Measurements from ENCODE around the gene EXOC4. TPM values are rescaled to one million over a fixed set of nuclear protein-coding genes. Genes with fewer than 3 reads are reported as not detected.

Gene EXOC4
- total and polyA plus RNA-seq, 2 donors from 2014 or later: 22.8 to 78.7 TPM

DNA sequence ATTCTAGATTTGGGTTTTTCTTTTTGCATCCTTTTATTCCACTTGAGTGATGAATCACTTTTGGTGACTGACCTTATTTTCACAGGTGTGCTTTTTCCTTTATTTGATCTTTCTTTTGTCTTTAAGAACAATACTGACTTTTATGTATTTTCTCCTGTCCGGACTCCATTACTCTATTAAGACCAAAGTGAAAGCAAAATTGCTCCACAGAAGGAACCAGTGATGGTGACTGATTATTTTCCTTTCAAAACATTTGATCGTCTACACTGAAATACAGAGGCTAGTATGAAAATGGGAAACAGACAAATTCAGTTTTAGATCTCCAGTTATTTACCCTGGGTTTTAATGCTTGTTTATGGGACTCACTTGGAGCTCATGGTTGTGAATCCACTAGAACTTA is 15.5 kb downstream of the EXOC4 start:
- no peak for FAIRE-seq
- intact Hi-C loops (cut with DNase I): no loop called here
- TF ChIP-seq, protein P1, sequence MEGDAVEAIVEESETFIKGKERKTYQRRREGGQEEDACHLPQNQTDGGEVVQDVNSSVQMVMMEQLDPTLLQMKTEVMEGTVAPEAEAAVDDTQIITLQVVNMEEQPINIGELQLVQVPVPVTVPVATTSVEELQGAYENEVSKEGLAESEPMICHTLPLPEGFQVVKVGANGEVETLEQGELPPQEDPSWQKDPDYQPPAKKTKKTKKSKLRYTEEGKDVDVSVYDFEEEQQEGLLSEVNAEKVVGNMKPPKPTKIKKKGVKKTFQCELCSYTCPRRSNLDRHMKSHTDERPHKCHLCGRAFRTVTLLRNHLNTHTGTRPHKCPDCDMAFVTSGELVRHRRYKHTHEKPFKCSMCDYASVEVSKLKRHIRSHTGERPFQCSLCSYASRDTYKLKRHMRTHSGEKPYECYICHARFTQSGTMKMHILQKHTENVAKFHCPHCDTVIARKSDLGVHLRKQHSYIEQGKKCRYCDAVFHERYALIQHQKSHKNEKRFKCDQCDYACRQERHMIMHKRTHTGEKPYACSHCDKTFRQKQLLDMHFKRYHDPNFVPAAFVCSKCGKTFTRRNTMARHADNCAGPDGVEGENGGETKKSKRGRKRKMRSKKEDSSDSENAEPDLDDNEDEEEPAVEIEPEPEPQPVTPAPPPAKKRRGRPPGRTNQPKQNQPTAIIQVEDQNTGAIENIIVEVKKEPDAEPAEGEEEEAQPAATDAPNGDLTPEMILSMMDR (IDR thresholded peaks at IDR 0.05; ENCODE audit: borderline replicate concordance, extremely low read depth, insufficient read depth): no peak
- Histone ChIP-seq H3K27ac (ENCODE audit: low read depth in 2 of 2, low read length in 2 of 2) (no peak overlapping the region), H3K4me3 (ENCODE audit: low read length in 3 of 3) (peak overlapping the region in 1 of 3 donors; percentile 22), H3K27me3 (ENCODE audit: control insufficient read depth, insufficient read depth, low read length) (no peaks in the 10 kb centered on the region), H3K36me3 (ENCODE audit: control insufficient read depth in 2 of 3, insufficient read depth in 3 of 3, low read length in 3 of 3) (no peaks in the 10 kb centered on the region), H3K4me1 (ENCODE audit: control insufficient read depth in 2 of 3, insufficient read depth in 2 of 3, low read depth in 1 of 3, low read length in 3 of 3) (no peaks in the 10 kb centered on the region), H3K9ac (ENCODE audit: low read length in 3 of 3) (no peak overlapping the region), H3K9me3 (ENCODE audit: control insufficient read depth in 2 of 3, insufficient read depth in 1 of 3, low read length in 3 of 3) (no peaks in the 10 kb centered on the region)
- DNase-seq: no peak

DNA sequence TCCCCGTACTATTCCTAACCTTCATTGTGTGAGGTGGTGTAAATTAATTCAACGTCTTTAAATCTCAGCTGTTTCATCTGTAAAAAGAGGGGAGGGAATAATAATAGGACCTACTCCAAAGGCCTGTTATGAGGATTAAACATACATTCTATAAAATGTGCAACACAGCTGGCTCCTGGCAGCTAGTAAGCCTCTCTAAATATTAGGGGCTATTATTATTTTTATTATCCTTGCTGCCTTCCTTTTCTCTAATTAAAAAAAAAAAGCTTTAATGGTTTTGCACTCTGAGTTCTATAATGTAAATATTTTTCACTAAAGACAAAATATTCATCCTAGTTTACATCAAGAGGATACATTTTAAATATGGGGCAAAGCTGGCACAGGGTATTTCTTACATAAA is 19.5 kb downstream of the EXOC4 start:
- Histone ChIP-seq H3K27ac (ENCODE audit: low read depth in 2 of 2, low read length in 2 of 2) (no peak overlapping the region), H3K27me3 (ENCODE audit: control insufficient read depth, insufficient read depth, low read length) (no peaks in the 10 kb centered on the region), H3K9ac (ENCODE audit: low read length in 3 of 3) (no peak overlapping the region), H3K36me3 (ENCODE audit: control insufficient read depth in 2 of 3, insufficient read depth in 3 of 3, low read length in 3 of 3) (peaks cover 3 to 14% (median 3%) of the 10 kb centered on the region in 3 donors), H3K4me3 (ENCODE audit: low read length in 3 of 3) (no peak overlapping the region), H3K9me3 (ENCODE audit: control insufficient read depth in 2 of 3, insufficient read depth in 1 of 3, low read length in 3 of 3) (no peaks in the 10 kb centered on the region), H3K4me1 (ENCODE audit: control insufficient read depth in 2 of 3, insufficient read depth in 2 of 3, low read depth in 1 of 3, low read length in 3 of 3) (no peaks in the 10 kb centered on the region)
- TF ChIP-seq, protein P1 (IDR thresholded peaks at IDR 0.05; ENCODE audit: borderline replicate concordance, extremely low read depth, insufficient read depth): no peak
- intact Hi-C loops (cut with DNase I): no loop called here
- FAIRE-seq (no peak), DNase-seq (no peak)

DNA sequence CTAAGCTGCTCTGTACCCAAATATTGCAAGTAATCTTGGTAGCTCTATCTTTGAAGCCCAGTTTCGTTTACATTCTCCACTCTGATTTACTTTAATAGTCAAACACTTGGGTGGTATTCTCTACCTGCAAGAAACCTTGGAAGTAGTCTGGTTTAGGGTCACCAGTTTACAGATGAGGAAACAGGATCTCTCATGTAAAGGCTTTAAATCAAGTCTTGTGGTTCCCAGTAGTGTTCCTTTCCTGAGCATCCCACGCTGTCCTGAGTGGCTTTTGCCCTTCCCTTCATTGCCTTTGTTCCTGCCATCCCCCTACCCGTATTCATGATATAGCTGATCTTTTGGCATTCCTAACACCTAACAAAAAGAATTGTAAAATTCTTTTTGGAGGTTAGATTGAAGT is 20.3 kb downstream of the EXOC4 start:
- no peak for FAIRE-seq
- TF ChIP-seq, protein P1 (IDR thresholded peaks at IDR 0.05; ENCODE audit: borderline replicate concordance, extremely low read depth, insufficient read depth): no peak
- H3K27me3 ChIP-seq (ENCODE audit: control insufficient read depth, insufficient read depth, low read length): no peaks in the 10 kb centered on the region

DNA sequence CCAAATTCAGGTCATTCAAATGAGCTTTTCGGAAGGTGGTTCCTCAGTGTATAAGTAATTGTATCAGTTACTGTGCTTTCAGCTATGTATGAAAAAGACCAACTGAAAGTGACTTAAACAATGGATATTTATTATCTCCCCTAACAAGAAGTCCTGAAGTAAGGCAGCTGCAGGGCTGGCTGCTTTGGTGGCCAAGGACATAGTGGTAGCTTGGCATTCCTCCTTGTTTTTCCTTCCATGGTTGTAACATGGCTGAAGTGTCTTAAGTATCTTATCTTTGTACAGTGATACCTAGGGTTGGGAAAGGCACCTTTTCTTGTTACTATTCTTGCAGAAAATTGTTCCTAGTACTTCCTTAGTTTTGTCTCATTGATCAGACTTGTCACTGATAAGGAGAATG is 21.4 kb downstream of the EXOC4 start:
- Histone ChIP-seq H3K36me3 (ENCODE audit: control insufficient read depth in 2 of 3, insufficient read depth in 3 of 3, low read length in 3 of 3) (peaks cover 3 to 26% (median 6%) of the 10 kb centered on the region in 3 donors), H3K27me3 (ENCODE audit: control insufficient read depth, insufficient read depth, low read length) (no peaks in the 10 kb centered on the region), H3K4me1 (ENCODE audit: control insufficient read depth in 2 of 3, insufficient read depth in 2 of 3, low read depth in 1 of 3, low read length in 3 of 3) (no peaks in the 10 kb centered on the region), H3K27ac (ENCODE audit: low read depth in 2 of 2, low read length in 2 of 2) (no peak overlapping the region), H3K9me3 (ENCODE audit: control insufficient read depth in 2 of 3, insufficient read depth in 1 of 3, low read length in 3 of 3) (no peaks in the 10 kb centered on the region), H3K4me3 (ENCODE audit: low read length in 3 of 3) (no peak overlapping the region), H3K9ac (ENCODE audit: low read length in 3 of 3) (no peak overlapping the region)
- peak in 1 of 5 donors; percentile 20 for DNase-seq
- TF ChIP-seq, protein P1 (IDR thresholded peaks at IDR 0.05; ENCODE audit: borderline replicate concordance, extremely low read depth, insufficient read depth): no peak
- intact Hi-C loops (cut with DNase I): no loop called here
- no peak for FAIRE-seq

More for the DNA sequence above, 20.3 kb downstream of the EXOC4 start:
- H3K36me3 ChIP-seq (ENCODE audit: control insufficient read depth in 2 of 3, insufficient read depth in 3 of 3, low read length in 3 of 3): peaks cover 3 to 23% (median 6%) of the 10 kb centered on the region in 3 donors
- no peak overlapping the region for H3K4me3 ChIP-seq (ENCODE audit: low read length in 3 of 3)
- no peaks in the 10 kb centered on the region for H3K9me3 ChIP-seq (ENCODE audit: control insufficient read depth in 2 of 3, insufficient read depth in 1 of 3, low read length in 3 of 3)
- DNase-seq: peak in 3 of 5 donors; percentile 42 to 89 (median 75)
- H3K9ac ChIP-seq (ENCODE audit: low read length in 3 of 3): no peak overlapping the region
- H3K4me1 ChIP-seq (ENCODE audit: control insufficient read depth in 2 of 3, insufficient read depth in 2 of 3, low read depth in 1 of 3, low read length in 3 of 3): no peaks in the 10 kb centered on the region
- intact Hi-C loops (cut with DNase I): no loop called here
- no peak overlapping the region for H3K27ac ChIP-seq (ENCODE audit: low read depth in 2 of 2, low read length in 2 of 2)

Measured in kidney (tissue), 14 donors.